SK-N-SH (cell line): ENCODE data around the gene CFAP58. TPM values are rescaled to one million over a fixed set of nuclear protein-coding genes. Genes with fewer than 3 reads are reported as not detected.

ENCODE experiments used
- CTCF ChIA-PET: fragments of 300-600, 350-600 bp; formaldehyde crosslinking; extraction: SDS; loops from one replicate; lab custom pipeline; 2021; lab: Yijun Ruan, JAX
- POLR2A ChIA-PET: fragments of 350-600 bp; sonication (Branson Sonifier 250); formaldehyde crosslinking; extraction: SDS; loops from one replicate; lab custom pipeline; 2020; ENCODE audit warnings: antibody characterized with exemption, inconsistent platforms; lab: Yijun Ruan, JAX
- DNase-seq: peaks from one replicate; pipeline ENCODE4 v3.0.0; 2012
- H2AFZ ChIP-seq: fragments of 200-600 bp; sonication (generic); 2 replicates; pipeline ENCODE4 v1.8.1; 2016; ENCODE audit warnings: antibody characterized with exemption, mild to moderate bottlenecking, low read depth
- H3F3A ChIP-seq: fragments of 200-600 bp; sonication (generic); replicated peaks from 2 replicates; pipeline ENCODE3; 2016; ENCODE audit warnings: antibody characterized with exemption, mild to moderate bottlenecking; ENCODE audit not compliant: insufficient read depth
- H3K27ac ChIP-seq, 2 experiments: fragments of 200-500 bp in 1 of 2; fragments of 200-600 bp in 1 of 2; sonication (Bioruptor generic) in 1 of 2; sonication (generic), shearing (Covaris generic) in 1 of 2; 2 replicates each; pipeline versions ENCODE4 v1.5.1 to v1.6.1; 2014 to 2016; ENCODE audit warnings: low read depth in 2 of 2, inconsistent platforms in 1 of 2, low read length in 1 of 2, mild to moderate bottlenecking in 1 of 2, mixed read lengths in 1 of 2
- H3K27me3 ChIP-seq: fragments of 200-600 bp; sonication (generic), shearing (Covaris generic); 2 replicates; pipeline ENCODE4 v1.6.1; 2016; ENCODE audit warnings: mixed run types; ENCODE audit not compliant: insufficient read depth
- H3K36me3 ChIP-seq, 2 experiments: fragments of 200-500 bp in 1 of 2; fragments of 200-600 bp in 1 of 2; sonication (Bioruptor generic) in 1 of 2; sonication (generic) in 1 of 2; replicated peaks in 1 of 2; 2 replicates each; pipeline versions ENCODE3 to v1.5.1; 2014 to 2016; ENCODE audit warnings: low read length in 1 of 2, mild to moderate bottlenecking in 1 of 2; ENCODE audit not compliant: insufficient read depth in 2 of 2, control insufficient read depth in 1 of 2
- H3K4me1 ChIP-seq, 2 experiments: fragments of 200-500 bp in 1 of 2; fragments of 200-600 bp in 1 of 2; sonication (Bioruptor generic) in 1 of 2; sonication (generic), shearing (Covaris generic) in 1 of 2; 2 replicates each; pipeline versions ENCODE4 v1.5.1 to v1.6.1; 2014 to 2016; ENCODE audit warnings: low read depth in 1 of 2, low read length in 1 of 2, mixed run types in 1 of 2; ENCODE audit not compliant: insufficient read depth in 2 of 2, control insufficient read depth in 1 of 2
- H3K4me2 ChIP-seq: fragments of 200-600 bp; sonication (generic), shearing (Covaris generic); 2 replicates; pipeline ENCODE4 v1.6.1; 2017; ENCODE audit warnings: mixed run types
- H3K4me3 ChIP-seq, 2 experiments: fragments of 200-500 bp in 1 of 2; fragments of 200-600 bp in 1 of 2; sonication (Bioruptor generic) in 1 of 2; sonication (generic), shearing (Covaris generic) in 1 of 2; 2 replicates each; pipeline versions ENCODE4 v1.5.1 to v1.8.1; 2014 to 2016; ENCODE audit warnings: low read depth in 2 of 2, inconsistent platforms in 1 of 2, low read length in 1 of 2, mild to moderate bottlenecking in 1 of 2, mixed read lengths in 1 of 2, moderate library complexity in 1 of 2
- H3K79me2 ChIP-seq: fragments of 200-600 bp; sonication (generic); 2 replicates; pipeline ENCODE4 v1.8.1; 2017; ENCODE audit warnings: mild to moderate bottlenecking; ENCODE audit not compliant: insufficient read depth
- H3K9ac ChIP-seq: fragments of 200-600 bp; sonication (generic); 2 replicates; pipeline ENCODE4 v1.6.1; 2017; ENCODE audit warnings: mixed run types
- H3K9me2 ChIP-seq: fragments of 200-600 bp; sonication (generic); 2 replicates; pipeline ENCODE4 v1.6.1; 2017; ENCODE audit warnings: mixed run types
- H3K9me3 ChIP-seq: fragments of 200-600 bp; sonication (generic); 2 replicates; pipeline ENCODE4 v1.6.1; 2017; ENCODE audit warnings: mixed run types, mild to moderate bottlenecking, moderate library complexity
- H4K20me1 ChIP-seq: fragments of 200-600 bp; sonication (generic); 2 replicates; pipeline ENCODE4 v1.6.1; 2017; ENCODE audit warnings: mild to moderate bottlenecking, mixed run types; ENCODE audit not compliant: insufficient read depth
- ELF1 ChIP-seq: IDR thresholded peaks from 2 replicates; pipeline ENCODE4 v1.4.0; 2012
- EP300 ChIP-seq, 2 experiments: IDR thresholded peaks; 2 replicates each; pipeline versions ENCODE4 v1.4.0 to v1.6.1; 2012; ENCODE audit warnings: borderline replicate concordance in 1 of 2, low read depth in 1 of 2, low read length in 1 of 2
- FOXJ3 ChIP-seq: sonication (generic); formaldehyde crosslinking; IDR thresholded peaks from 2 replicates; pipeline ENCODE4 v1.5.1; 2020; ENCODE audit warnings: mild to moderate bottlenecking, missing genetic modification reagents
- FOXM1 ChIP-seq: IDR thresholded peaks from 2 replicates; pipeline ENCODE4 v1.4.0; 2012; ENCODE audit warnings: low read depth, mild to moderate bottlenecking
- GABPA ChIP-seq: IDR thresholded peaks from 2 replicates; pipeline ENCODE4 v1.4.0; 2012; ENCODE audit warnings: low read depth, mild to moderate bottlenecking
- GATA2 ChIP-seq: sonication (generic); formaldehyde crosslinking; IDR thresholded peaks from 2 replicates; pipeline ENCODE4 v1.5.0; 2020; ENCODE audit warnings: mild to moderate bottlenecking, missing genetic modification reagents
- MXI1 ChIP-seq: IDR thresholded peaks from 2 replicates; pipeline ENCODE4 v1.6.1; 2012; ENCODE audit warnings: mild to moderate bottlenecking, low read depth, low read length, improper control_type of control experiment
- NFIC ChIP-seq: IDR thresholded peaks from 2 replicates; pipeline ENCODE4 v1.4.0; 2012; ENCODE audit warnings: borderline replicate concordance
- POLR2AphosphoS5 ChIP-seq: IDR thresholded peaks from 2 replicates; pipeline ENCODE4 v1.6.1; 2012; ENCODE audit warnings: low read depth, low read length
- RAD21 ChIP-seq: IDR thresholded peaks from 2 replicates; pipeline ENCODE4 v1.6.1; 2012; ENCODE audit warnings: mild to moderate bottlenecking, low read length
- RFX5 ChIP-seq: IDR thresholded peaks from 2 replicates; pipeline ENCODE4 v1.6.1; 2012; ENCODE audit warnings: mild to moderate bottlenecking, improper control_type of control experiment, low read length
- TAF1 ChIP-seq: IDR thresholded peaks from 2 replicates; pipeline ENCODE4 v1.6.1; 2012; ENCODE audit warnings: low read depth, mild to moderate bottlenecking, low read length, moderate library complexity, borderline replicate concordance
- TCF12 ChIP-seq: IDR thresholded peaks from 2 replicates; pipeline ENCODE4 v1.4.0; 2012
- YY1 ChIP-seq: IDR thresholded peaks from 2 replicates; pipeline ENCODE4 v1.4.0; 2012; ENCODE audit warnings: low read depth, mild to moderate bottlenecking
- WGBS: methylation state at CpG from one replicate; pipeline ENCODE4 v1.1.6; 2017; ENCODE audit warnings: low lambda C conversion rate; 5-methylcytosine and 5-hydroxymethylcytosine counted together
- polyA plus RNA-seq, 3 experiments: library from polyadenylated mRNA; depleted of rRNA; stranded (reverse); fragments of >200 nt; gene quantifications; 2 replicates each; pipeline ENCODE4 v1.2.3, GENCODE V29; 2012
- TF ChIP-seq, protein P1 (sequence below): fragments of 150-350 bp; IDR thresholded peaks from 2 replicates; pipeline ENCODE4 v1.6.1; 2017; ENCODE audit warnings: antibody characterized with exemption, low read length, low read depth, borderline replicate concordance
- TF ChIP-seq, protein P2 (sequence below): fragments of 150-350 bp; IDR thresholded peaks from 2 replicates; pipeline ENCODE4 v1.6.1; 2016; ENCODE audit warnings: mild to moderate bottlenecking, low read depth, low read length
- TF ChIP-seq, protein P3 (sequence below): fragments of 200-600 bp; sonication (generic); IDR thresholded peaks from 2 replicates; pipeline ENCODE4 v1.6.1; 2017; ENCODE audit warnings: antibody characterized with exemption, mild to moderate bottlenecking, moderate library complexity
- TF ChIP-seq, protein P4 (sequence below): IDR thresholded peaks from 2 replicates; pipeline ENCODE4 v1.6.1; 2012; ENCODE audit warnings: mild to moderate bottlenecking, low read depth, low read length, moderate library complexity

Gene CFAP58
- polyA plus RNA-seq, 1 of the 3 experiments (the other 2 are of a cell fraction): 0.38 TPM

DNA sequence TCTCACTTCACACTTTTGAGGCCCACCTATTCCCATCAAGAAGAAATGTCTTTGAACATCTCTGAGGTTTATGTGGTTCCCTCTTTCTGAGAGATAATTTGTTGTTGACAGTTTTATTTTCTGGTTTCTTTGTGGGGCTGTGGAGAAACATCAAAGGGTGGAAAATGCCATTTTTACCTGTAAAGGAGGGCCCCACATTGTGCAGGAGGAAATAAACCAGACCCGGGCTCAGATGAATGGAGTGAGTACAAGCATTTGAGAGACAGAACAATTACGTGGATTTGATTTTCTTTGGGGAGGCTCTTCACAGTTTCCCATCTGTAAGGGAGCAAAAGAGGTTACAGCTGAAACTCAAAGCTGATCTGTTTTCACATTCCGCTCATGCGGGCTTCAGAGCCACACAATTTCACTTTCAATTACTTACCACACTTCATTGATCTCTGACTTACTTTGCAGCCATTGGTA lies 45.2 kb upstream of the CFAP58 start:
- Histone ChIP-seq H3K4me3 (no peak overlapping the region), H3K9me2 (no peaks in the 10 kb centered on the region), H4K20me1 (peaks cover 7% of the 10 kb centered on the region; the same call in 1 of the 2 replicates), H3F3A (peaks cover 24% of the 10 kb centered on the region), H3K27me3 (no peaks in the 10 kb centered on the region), H3K27ac (peak overlapping the region in 1 of 2 experiments; percentile 26; a peak in 1 of 4 replicates), H3K9ac (no peak overlapping the region), H3K36me3 (peaks cover 14 to 17% of the 10 kb centered on the region in 2 experiments), H2AFZ (no peak overlapping the region), H3K9me3 (no peaks in the 10 kb centered on the region), H3K79me2 (peaks cover 34% of the 10 kb centered on the region), H3K4me1 (peaks cover 10 to 19% of the 10 kb centered on the region in 2 experiments; a peak in 3 of 4 replicates), H3K4me2 (no peak overlapping the region)
- POLR2A ChIA-PET: no interaction called here
- DNase-seq: no peak
- TF ChIP-seq RFX5 (no peak), TAF1 (no peak), ELF1 (no peak), FOXM1 (no peak), GATA2 (CRISPR knock-in tag) (no peak), POLR2AphosphoS5 (no peak), YY1 (no peak), MXI1 (no peak), RAD21 (no peak), EP300 (IDR thresholded peaks at IDR 0.05; ENCODE audit: borderline replicate concordance in 1 of 2, low read depth in 1 of 2, low read length in 1 of 2) (no peak), GABPA (no peak)
- TF ChIP-seq, protein P1, sequence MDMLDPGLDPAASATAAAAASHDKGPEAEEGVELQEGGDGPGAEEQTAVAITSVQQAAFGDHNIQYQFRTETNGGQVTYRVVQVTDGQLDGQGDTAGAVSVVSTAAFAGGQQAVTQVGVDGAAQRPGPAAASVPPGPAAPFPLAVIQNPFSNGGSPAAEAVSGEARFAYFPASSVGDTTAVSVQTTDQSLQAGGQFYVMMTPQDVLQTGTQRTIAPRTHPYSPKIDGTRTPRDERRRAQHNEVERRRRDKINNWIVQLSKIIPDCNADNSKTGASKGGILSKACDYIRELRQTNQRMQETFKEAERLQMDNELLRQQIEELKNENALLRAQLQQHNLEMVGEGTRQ: no peak
- TF ChIP-seq, protein P2, sequence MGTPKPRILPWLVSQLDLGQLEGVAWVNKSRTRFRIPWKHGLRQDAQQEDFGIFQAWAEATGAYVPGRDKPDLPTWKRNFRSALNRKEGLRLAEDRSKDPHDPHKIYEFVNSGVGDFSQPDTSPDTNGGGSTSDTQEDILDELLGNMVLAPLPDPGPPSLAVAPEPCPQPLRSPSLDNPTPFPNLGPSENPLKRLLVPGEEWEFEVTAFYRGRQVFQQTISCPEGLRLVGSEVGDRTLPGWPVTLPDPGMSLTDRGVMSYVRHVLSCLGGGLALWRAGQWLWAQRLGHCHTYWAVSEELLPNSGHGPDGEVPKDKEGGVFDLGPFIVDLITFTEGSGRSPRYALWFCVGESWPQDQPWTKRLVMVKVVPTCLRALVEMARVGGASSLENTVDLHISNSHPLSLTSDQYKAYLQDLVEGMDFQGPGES: no peak
- WGBS: 97% methylated on average over 4 of the region's 4 CpGs
- CTCF ChIA-PET: interaction anchor here (3.5 to 10.3 kb wide), 3 partner anchors 15 to 43 kb away, joined by 20 to 152 read pairs (median 101); partner anchors contain the start of gene CFAP58

DNA sequence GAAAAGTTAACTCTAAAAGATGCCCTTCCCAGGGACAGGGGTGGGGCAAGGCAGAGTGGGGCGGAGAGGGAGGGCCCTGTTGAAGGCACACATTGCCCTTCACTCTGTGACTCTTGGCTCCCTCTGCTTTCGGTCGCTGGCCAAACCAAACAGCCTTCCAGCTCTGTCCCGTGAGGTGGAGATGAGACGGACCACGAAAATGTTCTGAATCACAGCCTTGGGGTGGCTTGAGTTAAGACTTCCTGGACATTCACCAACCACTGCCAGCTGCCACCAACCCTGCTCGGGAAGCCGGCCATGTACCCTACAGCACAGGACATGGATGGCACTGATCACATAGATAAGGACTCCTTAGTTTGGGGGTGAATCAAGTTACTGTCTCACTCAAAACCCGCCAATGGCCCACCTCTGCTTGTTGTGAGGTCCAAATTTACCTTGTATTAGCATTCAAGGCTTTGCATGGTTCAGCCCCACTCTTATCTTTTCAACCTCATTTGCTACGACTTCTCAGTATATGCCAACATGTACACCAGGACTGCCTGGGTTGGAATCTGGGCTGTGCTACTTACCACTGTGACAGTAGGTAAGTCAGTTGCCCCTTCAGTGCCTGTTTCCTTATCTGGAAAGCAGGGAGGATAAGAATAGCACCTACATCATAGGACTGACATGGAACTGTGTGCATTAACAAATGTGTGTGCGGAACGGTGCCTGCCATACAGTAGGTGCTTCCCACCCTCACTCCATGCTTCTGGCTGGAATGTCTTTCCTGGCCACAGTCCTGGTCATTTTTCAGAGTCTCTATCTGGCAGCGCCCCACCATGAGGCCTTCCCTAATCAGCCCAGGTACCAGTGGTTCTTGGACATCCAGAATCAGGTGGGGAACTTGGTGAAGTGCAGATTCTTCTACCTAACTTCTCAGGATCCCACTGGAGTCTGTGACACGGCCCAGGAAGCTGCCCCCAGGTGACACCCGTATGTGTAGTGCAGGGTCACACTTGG lies 43.4 kb upstream of the CFAP58 start:
- Histone ChIP-seq H3K4me3 (no peak overlapping the region), H3K4me2 (peak overlapping the region; percentile 55), H3K27ac (peak overlapping the region in 1 of 2 experiments; percentile 87; a peak in 2 of 4 replicates), H3F3A (peaks cover 24% of the 10 kb centered on the region), H3K27me3 (no peaks in the 10 kb centered on the region), H3K4me1 (peaks cover 10 to 19% of the 10 kb centered on the region in 2 experiments; a peak in 3 of 4 replicates), H3K9me3 (no peaks in the 10 kb centered on the region), H4K20me1 (peaks cover 7% of the 10 kb centered on the region; the same call in 1 of the 2 replicates), H3K79me2 (peaks cover 51% of the 10 kb centered on the region), H2AFZ (no peak overlapping the region), H3K9me2 (no peaks in the 10 kb centered on the region), H3K36me3 (peaks cover 26 to 32% of the 10 kb centered on the region in 2 experiments), H3K9ac (0 out of 2 replicates have a peak overlapping the region, but pooled peaks have one; percentile 7)
- DNase-seq: no peak
- ChIA-PET POLR2A (no interaction called here), CTCF (interaction anchor here (0.8 to 10.3 kb wide), 4 partner anchors 16 to 422 kb away, joined by 3 to 152 read pairs (median 63); partner anchors contain the start of gene CFAP58)
- WGBS: 77% methylated on average over 11 of the region's 15 CpGs
- TF ChIP-seq TCF12 (peak; percentile 47; the same call in 1 of the 2 replicates), FOXJ3 (CRISPR knock-in tag) (no peak), NFIC (peak; percentile 71), FOXM1 (no peak)
- TF ChIP-seq, protein P3, sequence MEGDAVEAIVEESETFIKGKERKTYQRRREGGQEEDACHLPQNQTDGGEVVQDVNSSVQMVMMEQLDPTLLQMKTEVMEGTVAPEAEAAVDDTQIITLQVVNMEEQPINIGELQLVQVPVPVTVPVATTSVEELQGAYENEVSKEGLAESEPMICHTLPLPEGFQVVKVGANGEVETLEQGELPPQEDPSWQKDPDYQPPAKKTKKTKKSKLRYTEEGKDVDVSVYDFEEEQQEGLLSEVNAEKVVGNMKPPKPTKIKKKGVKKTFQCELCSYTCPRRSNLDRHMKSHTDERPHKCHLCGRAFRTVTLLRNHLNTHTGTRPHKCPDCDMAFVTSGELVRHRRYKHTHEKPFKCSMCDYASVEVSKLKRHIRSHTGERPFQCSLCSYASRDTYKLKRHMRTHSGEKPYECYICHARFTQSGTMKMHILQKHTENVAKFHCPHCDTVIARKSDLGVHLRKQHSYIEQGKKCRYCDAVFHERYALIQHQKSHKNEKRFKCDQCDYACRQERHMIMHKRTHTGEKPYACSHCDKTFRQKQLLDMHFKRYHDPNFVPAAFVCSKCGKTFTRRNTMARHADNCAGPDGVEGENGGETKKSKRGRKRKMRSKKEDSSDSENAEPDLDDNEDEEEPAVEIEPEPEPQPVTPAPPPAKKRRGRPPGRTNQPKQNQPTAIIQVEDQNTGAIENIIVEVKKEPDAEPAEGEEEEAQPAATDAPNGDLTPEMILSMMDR: no peak
- TF ChIP-seq, protein P4, sequence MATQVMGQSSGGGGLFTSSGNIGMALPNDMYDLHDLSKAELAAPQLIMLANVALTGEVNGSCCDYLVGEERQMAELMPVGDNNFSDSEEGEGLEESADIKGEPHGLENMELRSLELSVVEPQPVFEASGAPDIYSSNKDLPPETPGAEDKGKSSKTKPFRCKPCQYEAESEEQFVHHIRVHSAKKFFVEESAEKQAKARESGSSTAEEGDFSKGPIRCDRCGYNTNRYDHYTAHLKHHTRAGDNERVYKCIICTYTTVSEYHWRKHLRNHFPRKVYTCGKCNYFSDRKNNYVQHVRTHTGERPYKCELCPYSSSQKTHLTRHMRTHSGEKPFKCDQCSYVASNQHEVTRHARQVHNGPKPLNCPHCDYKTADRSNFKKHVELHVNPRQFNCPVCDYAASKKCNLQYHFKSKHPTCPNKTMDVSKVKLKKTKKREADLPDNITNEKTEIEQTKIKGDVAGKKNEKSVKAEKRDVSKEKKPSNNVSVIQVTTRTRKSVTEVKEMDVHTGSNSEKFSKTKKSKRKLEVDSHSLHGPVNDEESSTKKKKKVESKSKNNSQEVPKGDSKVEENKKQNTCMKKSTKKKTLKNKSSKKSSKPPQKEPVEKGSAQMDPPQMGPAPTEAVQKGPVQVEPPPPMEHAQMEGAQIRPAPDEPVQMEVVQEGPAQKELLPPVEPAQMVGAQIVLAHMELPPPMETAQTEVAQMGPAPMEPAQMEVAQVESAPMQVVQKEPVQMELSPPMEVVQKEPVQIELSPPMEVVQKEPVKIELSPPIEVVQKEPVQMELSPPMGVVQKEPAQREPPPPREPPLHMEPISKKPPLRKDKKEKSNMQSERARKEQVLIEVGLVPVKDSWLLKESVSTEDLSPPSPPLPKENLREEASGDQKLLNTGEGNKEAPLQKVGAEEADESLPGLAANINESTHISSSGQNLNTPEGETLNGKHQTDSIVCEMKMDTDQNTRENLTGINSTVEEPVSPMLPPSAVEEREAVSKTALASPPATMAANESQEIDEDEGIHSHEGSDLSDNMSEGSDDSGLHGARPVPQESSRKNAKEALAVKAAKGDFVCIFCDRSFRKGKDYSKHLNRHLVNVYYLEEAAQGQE: peak; percentile 44; the same call in 1 of the 2 replicates
